Chondrocyte (in vitro differentiated cells): ENCODE data around the gene CXCR4. TPM values are rescaled to one million over a fixed set of nuclear protein-coding genes. Genes with fewer than 3 reads are reported as not detected.
"Not testable (repeated sequence)": the region's sequence is repeated elsewhere in the genome, so short reads cannot be mapped to it uniquely, and the experiment has no call there.

Experiments used
- DNase-seq: peaks from one replicate; pipeline ENCODE4 v3.0.0; 2021; ENCODE audit warnings: mixed read lengths, low spot score
- H3K27ac Mint-ChIP-seq: one replicate; pipeline ENCODE4 v1.8.0; 2021; ENCODE audit warnings: mild to moderate bottlenecking, moderate library complexity, mixed read lengths; ENCODE audit not compliant: unreplicated experiment
- H3K27me3 Mint-ChIP-seq: 2 replicates; pipeline ENCODE4 v1.8.0; 2021; ENCODE audit warnings: low read depth, mixed read lengths
- H3K36me3 Mint-ChIP-seq: 2 replicates; pipeline ENCODE4 v1.8.0; 2021; ENCODE audit warnings: low read depth, mixed read lengths
- H3K4me1 Mint-ChIP-seq: 2 replicates; pipeline ENCODE4 v1.8.0; 2021; ENCODE audit warnings: low read depth, mild to moderate bottlenecking, mixed read lengths
- H3K4me3 Mint-ChIP-seq: one replicate; pipeline ENCODE4 v1.8.0; 2021; ENCODE audit warnings: mild to moderate bottlenecking, moderate library complexity, mixed read lengths; ENCODE audit not compliant: unreplicated experiment
- H3K9me3 Mint-ChIP-seq: 2 replicates; pipeline ENCODE4 v1.8.0; 2021; ENCODE audit warnings: low read depth, mixed read lengths
- CTCF ChIP-seq: fragments of 200-600 bp; sonication (generic); IDR thresholded peaks from 2 replicates; pipeline ENCODE4 v1.5.0; 2021; ENCODE audit warnings: antibody characterized with exemption, mild to moderate bottlenecking, moderate library complexity
- total RNA-seq: library from RNA; stranded (reverse); gene quantifications from 3 replicates; pipeline ENCODE4 v1.2.1, GENCODE V29; 2021

CXCR4 gene
- total RNA-seq, 1 donor from 2014 or later, result not detected

- no peak for DNase-seq
- H3K4me3 Mint-ChIP-seq, result no peak overlapping the region
- no peak overlapping the region for H3K27ac Mint-ChIP-seq
- peaks cover 8% of the 10 kb centered on the region for H3K27me3 Mint-ChIP-seq
- H3K36me3 Mint-ChIP-seq, result no peaks in the 10 kb centered on the region
- TF ChIP-seq CTCF, result no peak
- no peaks in the 10 kb centered on the region for H3K4me1 Mint-ChIP-seq
- no peaks in the 10 kb centered on the region for H3K9me3 Mint-ChIP-seq
These were observed 19.5 kb downstream of the CXCR4 start for GRCh38 chr2:136098441-136098840.

GRCh38 chr2:136093583-136093982, 24.4 kb downstream of the CXCR4 start:
- DNase-seq, result no peak
- Mint-ChIP-seq H3K9me3 (no peaks in the 10 kb centered on the region), H3K4me1 (no peaks in the 10 kb centered on the region), H3K27ac (no peak overlapping the region), H3K27me3 (peaks cover 21% of the 10 kb centered on the region), H3K36me3 (no peaks in the 10 kb centered on the region), H3K4me3 (no peak overlapping the region)
- no peak for TF ChIP-seq CTCF

GRCh38 chr2:136091899-136092298, 26.1 kb downstream of the CXCR4 start:
- TF ChIP-seq CTCF, result no peak
- H3K27me3 Mint-ChIP-seq, result peaks cover 21% of the 10 kb centered on the region
- H3K27ac Mint-ChIP-seq, result no peak overlapping the region
- no peak overlapping the region for H3K4me3 Mint-ChIP-seq
- H3K9me3 Mint-ChIP-seq, result no peaks in the 10 kb centered on the region
- DNase-seq, result no peak
- H3K4me1 Mint-ChIP-seq, result no peaks in the 10 kb centered on the region
- no peaks in the 10 kb centered on the region for H3K36me3 Mint-ChIP-seq

- not testable (repeated sequence) for H3K27ac Mint-ChIP-seq, H3K4me1 Mint-ChIP-seq, DNase-seq, H3K4me3 Mint-ChIP-seq, H3K9me3 Mint-ChIP-seq, H3K36me3 Mint-ChIP-seq
- peaks cover 10% of the 10 kb centered on the region for H3K27me3 Mint-ChIP-seq
These were observed 30.0 kb downstream of the CXCR4 start for GRCh38 chr2:136087901-136088460.

- no peak overlapping the region for H3K27ac Mint-ChIP-seq
- TF ChIP-seq CTCF, result no peak
- H3K36me3 Mint-ChIP-seq, result no peaks in the 10 kb centered on the region
- no peaks in the 10 kb centered on the region for H3K9me3 Mint-ChIP-seq
- no peak for DNase-seq
- no peaks in the 10 kb centered on the region for H3K4me1 Mint-ChIP-seq
- H3K4me3 Mint-ChIP-seq, result no peak overlapping the region
- no peaks in the 10 kb centered on the region for H3K27me3 Mint-ChIP-seq
These were observed 31.5 kb downstream of the CXCR4 start for GRCh38 chr2:136086253-136087016.
